ENCODE results near the gene CHD3.

- TF ChIP-seq CTCF (conservative IDR thresholded peaks at IDR 0.05 in 1 of 2, IDR thresholded peaks at IDR 0.05 in 1 of 2; ENCODE audit: extremely low read depth in 1 of 2, insufficient read depth in 1 of 2, low read depth in 1 of 2, low read length in 2 of 2) (no peak), EZH2 (IDR thresholded peaks at IDR 0.05; ENCODE audit: borderline replicate concordance, low read length) (no peak)
Observed at GRCh38 chr17:7940034-7940433, 51.4 kb downstream of the CHD3 start.
